Stimulated activated CD8-positive, alpha-beta memory T cell treated with anti-CD3 and anti-CD28 coated beads, Interleukin-12 subunit alpha, Interleukin-12 subunit beta, amount 100 ng/mL, for 24 hours (primary cell): ENCODE results near the gene SAP30BP.
A peak's percentile ranks its signal among the peaks of the same experiment; 100 is the strongest.

Source experiments
- DNase-seq: peaks from one replicate; pipeline ENCODE4 v3.0.0-alpha.2; 2020; ENCODE audit errors: extremely low read depth

SAP30BP gene

DNA sequence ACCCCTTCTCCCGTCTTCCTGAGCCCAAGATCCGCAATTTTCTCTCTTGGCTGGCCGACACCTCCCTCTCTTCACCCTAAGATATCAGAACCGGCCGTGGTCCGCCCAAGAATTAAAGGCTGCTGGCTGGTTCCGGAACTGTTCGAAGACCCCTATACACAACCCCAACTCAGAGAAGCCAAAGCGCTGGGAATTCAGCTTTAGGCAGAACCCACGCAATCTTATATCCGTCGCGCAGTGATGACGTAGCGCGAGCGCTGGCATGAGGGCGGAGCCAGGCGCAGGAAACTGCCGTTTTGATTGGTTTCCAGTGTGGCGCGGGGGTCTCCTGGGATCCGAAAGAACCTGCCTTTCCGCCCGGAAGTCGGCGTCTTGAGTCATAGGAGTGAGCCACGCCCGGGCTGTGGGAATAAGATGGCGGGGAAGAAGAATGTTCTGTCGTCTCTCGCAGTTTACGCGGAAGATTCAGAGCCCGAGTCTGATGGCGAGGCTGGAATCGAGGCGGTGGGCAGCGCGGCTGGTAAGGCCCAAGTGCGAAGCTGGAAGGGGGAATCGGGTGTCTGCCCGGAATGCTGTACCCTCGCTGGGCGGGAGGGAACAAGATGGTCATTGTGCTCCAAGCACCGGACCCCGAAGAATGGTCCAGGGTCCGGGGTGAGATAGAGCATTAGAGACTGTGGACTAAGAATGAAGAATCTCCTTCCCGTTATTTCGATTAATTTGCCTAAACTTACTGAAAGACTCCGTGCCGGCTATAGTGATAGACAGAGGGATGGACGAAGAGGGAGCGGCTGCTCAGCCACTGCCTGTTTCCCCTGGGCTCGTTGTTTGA, at the start of gene SAP30BP, which contains the start of gene RECQL5:
Gene SAP30BP, plus strand, starts transcription at position 380 of the 832 bp plus-strand sequence. Its CDS starts 35 bp downstream, at position 415.
Gene RECQL5, minus strand, starts transcription at position 196 of the 832 bp plus-strand sequence. CDS start 597 bp downstream, outside the sequence.
- DNase-seq, result peak; percentile 91

- DNase-seq, result no peak
Measured at GRCh38 chr17:75617675-75618074, 49.5 kb upstream of the SAP30BP start.

DNA sequence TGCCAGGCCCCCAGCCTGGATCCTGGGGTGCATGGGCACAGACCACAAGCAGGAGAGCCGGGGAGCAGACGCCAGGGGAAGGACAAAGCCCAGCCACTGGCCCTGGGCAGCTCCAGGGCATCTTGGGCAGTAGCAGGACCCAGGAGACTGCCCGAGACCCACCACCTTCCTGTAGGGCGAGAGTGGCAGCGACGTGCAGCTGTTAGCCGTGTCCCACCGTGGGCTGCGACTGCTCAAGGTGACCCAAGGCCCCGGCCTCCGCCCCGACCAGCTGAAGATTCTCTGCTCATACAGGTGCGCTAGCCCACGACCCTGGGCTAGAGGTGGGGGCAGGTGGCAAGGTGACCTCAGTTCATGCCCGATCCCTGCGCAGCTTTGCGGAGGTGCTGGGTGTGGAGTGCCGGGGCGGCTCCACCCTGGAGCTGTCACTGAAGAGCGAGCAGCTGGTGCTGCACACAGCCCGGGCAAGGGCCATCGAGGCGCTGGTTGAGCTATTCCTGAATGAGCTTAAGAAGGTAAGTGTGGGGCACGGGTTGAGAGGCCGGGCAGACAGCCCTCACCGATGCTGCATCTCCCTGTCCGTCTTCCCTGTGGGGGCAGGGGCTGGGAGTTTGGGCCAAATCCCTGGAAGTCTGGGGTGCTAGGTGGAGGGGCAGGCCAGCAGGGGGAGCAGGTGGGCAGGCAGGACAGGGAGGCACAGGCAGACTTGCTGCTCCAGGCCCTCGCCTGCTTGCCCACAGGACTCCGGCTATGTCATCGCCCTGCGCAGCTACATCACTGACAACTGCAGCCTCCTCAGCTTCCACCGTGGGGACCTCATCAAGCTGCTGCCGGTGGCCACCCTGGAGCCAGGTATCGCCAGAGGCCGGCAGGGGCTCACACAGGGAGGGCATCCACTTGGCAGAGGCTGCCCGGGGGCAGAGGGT, 47.4 kb upstream of the SAP30BP start:
- DNase-seq, result no peak

DNA sequence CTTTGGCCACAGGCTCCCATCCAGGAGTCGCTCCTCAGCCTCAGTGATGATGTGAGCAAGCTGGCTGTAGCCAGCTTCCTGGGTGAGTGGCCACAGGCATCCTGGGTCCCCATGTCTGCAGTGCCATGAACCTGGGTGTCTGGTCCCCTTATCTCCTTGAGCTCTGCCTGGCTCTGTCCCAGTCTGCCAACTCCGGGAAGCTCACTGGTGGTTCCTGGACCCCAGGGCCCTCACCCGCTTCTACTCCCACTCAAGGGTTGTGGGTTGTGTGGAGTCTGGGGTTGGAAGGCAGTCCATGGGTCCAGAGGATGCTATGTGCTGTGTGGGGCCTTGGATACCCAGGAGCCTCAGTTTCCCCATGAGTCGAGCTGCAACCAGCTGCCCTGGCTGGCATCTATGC, 45.6 kb upstream of the SAP30BP start:
- no peak for DNase-seq

DNA sequence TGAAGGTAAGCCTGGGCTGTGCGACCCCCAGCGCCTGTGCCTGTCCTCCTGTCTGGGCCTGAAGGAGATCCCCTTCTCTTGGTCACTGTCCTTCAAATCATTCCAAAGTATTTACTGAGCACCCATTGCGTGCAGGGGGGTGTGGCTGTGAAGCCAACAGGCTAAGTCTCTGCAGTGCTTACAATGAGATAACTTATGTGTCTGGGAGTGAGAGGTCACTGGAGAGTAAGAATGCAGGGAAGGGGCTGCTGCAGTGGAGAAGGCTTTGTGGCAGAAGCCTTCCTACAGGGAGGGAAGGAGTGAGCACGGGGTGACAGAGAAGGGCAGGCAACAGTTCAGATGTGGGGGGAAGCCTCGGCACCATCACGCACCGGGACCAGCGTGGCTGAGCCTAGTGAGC, 45.1 kb upstream of the SAP30BP start:
- no peak for DNase-seq

DNA sequence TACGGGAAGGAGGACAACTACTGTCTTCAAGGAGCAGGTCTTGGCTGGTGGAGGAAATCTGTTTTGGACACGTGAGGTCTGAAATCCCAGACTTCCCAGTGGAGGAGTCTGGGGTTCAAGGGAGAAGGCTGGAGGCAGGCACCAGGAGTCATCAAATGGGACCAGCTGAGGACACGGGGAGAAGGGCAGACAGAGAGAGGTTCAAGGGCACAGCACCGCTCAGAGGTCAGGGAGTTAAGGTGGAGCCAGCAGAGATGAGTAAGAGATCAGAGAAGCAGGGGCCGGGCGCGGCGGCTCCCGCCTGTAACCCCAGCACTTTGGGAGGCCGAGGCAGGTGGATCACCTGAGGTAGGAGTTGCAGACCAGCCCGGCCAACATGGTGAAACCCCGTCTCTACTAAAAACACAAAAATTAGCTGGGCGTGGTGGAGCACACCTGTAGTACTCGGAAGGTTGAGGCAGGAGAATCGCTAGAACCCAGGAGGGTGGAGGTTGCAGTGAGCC, 44.3 kb upstream of the SAP30BP start:
- DNase-seq, result no peak

DNA sequence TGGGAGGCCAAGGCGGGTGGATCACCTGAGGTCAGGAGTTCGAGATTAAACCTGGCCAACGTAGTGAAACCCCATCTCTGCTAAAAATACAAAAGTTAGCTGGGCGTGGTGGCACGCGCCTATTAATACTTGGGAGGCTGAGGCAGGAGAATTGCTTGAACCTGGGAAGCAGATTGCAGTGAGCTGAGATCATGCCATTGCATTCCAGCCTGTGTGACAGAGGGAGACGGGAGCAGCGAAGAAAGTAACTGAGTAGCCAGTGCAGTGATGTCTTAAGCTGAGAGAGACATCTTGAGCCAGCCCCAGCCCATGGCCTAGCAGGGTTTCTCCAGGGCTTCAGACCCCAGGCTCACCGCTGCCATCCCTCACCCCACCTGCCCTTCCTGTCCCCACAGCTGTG, 43.8 kb upstream of the SAP30BP start:
- DNase-seq, result no peak

- no peak for DNase-seq
Measured at GRCh38 chr17:75624021-75624420, 43.1 kb upstream of the SAP30BP start.

- DNase-seq, result no peak
Measured at GRCh38 chr17:75624714-75625345, 42.3 kb upstream of the SAP30BP start.

DNA sequence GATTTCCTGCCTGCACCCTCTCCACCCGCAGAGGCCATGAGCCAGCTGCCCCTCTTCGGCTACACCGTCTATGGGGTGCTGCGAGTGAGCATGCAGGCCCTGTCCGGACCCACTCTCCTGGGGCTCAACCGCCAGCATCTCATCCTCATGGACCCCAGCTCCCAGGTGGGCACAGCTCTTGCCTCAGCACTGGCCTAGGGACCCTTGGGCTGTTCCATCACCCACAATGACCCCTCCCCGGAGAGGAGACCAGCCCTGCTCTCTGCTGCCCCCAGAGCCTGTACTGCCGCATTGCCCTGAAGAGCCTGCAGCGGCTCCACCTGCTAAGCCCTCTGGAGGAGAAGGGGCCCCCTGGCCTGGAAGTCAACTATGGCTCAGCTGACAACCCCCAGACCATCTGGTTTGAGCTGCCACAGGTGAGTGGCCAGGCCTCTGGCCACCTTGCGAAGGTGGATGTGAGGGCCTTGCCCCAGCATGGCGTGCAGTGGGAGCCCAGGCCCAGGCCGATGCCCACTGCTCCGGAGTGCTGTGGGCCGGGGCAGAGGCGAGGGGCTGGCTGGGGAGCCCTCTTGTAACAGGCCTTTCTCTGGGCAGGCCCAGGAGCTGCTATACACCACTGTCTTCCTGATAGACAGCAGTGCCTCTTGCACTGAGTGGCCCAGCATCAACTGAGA, 41.2 kb upstream of the SAP30BP start:
- no peak for DNase-seq

DNA sequence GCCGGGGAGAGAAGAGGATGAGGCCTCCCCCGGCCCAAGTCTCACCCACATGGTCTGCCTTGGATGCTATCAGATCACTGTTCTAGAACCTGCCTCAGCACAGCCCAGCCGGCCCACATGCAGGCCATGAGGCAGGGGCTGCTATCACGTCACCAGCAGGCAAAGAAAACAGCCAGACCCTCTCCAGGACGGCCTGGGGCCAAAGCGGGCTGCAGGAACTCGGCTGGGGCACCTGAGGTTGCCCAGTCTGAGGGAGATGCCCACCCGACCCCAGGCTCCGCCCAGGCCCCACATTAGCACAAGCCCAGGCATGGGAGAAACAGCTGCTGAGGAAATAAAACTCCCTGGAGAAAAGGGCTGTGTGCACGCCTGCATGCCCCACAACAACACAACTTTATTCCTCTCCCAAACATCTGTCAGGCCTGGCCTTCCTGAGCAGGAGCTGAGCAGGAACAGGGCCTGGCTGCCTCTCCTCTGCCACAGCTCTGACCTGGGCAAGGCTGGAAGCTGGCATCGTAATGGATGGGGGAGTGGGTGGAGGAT, 40.6 kb upstream of the SAP30BP start:
- no peak for DNase-seq

DNA sequence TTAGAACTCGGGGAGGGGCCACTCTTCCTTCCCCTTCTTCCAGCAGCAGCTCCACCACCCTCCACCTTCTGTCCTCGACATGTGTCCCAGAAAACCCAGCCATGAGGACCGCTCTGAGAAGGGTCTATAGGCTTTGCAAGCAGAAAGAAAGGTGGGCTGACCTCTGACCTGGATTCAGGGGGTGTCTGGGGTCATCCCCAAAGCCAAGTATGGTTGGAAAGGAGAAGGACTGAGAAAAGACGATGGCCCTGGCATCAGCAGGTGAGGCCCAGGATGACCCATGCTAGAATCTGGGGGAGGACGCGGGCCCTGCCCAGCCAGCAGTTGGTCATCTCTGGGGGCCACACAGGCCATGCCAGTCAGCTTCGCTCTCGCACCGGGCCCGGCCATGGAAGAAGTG, 40.0 kb upstream of the SAP30BP start:
- no peak for DNase-seq

GRCh38 chr17:75628425-75628824, 38.7 kb upstream of the SAP30BP start:
- DNase-seq, result no peak

DNA sequence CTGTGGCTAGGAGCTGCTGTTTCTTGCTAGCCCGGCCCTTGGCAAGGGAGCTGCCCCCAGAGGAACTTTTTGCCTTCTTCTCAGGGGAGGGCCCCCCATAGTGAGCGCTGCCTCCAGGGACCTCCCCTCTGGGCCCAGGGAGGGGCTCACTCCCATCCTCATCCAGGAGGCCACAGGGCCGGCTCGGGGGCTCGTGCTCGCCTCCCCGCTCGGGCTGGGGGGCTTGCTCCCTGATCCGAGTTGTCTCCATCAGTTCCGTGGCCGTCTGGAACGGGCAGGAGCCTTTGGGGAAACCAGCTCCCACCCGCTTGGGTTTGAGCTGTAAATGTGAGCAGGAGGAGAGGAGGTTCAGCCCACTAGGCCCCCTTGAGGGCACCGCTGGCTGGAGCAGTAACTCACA, 38.0 kb upstream of the SAP30BP start:
- DNase-seq, result no peak

- DNase-seq, result no peak
Measured at GRCh38 chr17:75630071-75630917, 36.8 kb upstream of the SAP30BP start.

DNA sequence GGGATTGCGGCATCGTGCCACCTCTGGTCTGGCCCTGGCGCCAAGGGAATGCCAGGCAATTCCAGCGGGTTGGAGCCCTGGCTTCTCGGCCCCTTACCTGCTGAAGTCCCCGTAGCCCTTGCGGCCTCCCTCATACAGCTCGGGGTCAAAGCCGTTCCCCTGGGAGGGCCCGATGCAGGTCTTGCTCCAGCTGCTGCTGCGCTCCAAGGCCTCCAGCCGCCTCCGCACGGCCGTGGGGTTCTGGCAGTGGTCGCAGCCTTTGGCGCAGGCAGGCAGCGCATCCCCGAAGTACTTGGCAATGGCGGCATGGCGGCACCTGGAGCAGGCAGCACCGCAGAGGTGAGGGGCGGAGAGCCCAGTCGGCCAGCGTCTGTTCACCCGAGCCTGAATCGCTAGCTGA, 35.8 kb upstream of the SAP30BP start:
- no peak for DNase-seq

DNA sequence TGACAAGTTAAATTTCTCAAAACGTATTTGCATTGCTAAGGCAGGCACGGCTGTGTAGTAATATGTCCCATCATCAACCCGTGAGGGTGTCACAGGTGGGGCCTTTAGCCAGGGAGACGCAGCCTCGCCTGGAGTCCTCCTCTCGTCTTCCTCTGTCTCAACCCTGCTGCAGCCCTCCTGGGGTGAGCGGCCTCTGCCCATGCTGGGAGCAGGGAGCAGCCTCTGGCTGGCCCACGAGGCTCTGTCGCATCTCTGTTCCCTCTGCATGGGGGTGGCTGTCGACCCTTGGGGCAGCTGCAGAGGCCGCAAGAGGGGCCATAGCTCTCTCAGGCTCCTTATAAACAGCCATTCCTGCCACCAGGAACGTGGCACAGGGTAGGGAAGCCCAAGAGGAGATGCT, 34.7 kb upstream of the SAP30BP start:
- no peak for DNase-seq

DNA sequence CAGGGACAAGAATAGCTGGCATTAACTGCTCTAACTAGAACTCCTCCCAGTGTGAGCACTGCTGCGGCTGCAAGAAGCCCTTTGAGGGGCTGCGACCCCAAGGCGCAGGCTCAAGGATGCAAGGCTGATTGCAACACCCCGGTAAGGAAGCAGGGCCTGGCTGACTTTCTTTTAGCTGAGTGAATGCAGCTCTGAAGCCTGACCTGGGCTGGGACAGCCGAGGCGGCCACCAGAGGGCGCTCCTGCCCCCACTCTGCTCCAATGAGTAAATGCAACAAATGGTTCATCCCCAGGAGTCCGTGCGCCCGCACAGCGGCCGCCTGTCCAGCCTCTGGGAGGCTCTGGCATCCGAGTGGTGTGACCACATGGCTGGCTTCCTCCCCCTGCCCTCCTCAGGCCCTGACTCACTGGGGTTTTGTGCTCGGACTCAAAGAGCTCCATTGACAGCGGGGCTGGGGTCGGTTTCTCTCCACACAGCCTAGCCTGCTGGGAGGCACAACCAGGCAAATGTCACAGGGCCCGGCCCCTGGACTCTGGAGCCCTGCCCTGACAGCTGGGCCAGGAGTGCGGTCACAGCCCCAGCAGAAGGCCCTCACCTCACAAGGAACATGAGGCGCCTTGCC, 34.2 kb upstream of the SAP30BP start, which contains the start of gene SMIM5:
Gene SMIM5, plus strand, starts transcription at position 572 of the 623 bp plus-strand sequence. CDS start 6,768 bp downstream, outside the sequence.
- peak; percentile 57 for DNase-seq
